Smooth muscle cell (in vitro differentiated cells): ENCODE data around the gene CPSF3. TPM values are rescaled to one million over a fixed set of nuclear protein-coding genes. Genes with fewer than 3 reads are reported as not detected.

ENCODE experiments used
- DNase-seq: peaks from one replicate; lab custom pipeline; 2025; ENCODE audit not compliant: unreplicated experiment; lab: John Stamatoyannopoulos, UW
- H2AFZ ChIP-seq: fragments of 200-600 bp; sonication (generic); 2 replicates; pipeline ENCODE4 v1.6.0; 2016; ENCODE audit warnings: antibody characterized with exemption, low read depth, mild to moderate bottlenecking
- H3F3A ChIP-seq: fragments of 200-600 bp; sonication (generic); 2 replicates; pipeline ENCODE4 v1.6.0; 2017; ENCODE audit warnings: antibody characterized with exemption, low read depth
- H3K27ac ChIP-seq: fragments of 200-600 bp; sonication (generic); 2 replicates; pipeline ENCODE4 v1.5.1; 2016; ENCODE audit warnings: low read depth, mild to moderate bottlenecking
- H3K27me3 ChIP-seq: fragments of 200-600 bp; sonication (generic); 2 replicates; pipeline ENCODE4 v1.6.1; 2016; ENCODE audit warnings: low read depth, mild to moderate bottlenecking
- H3K36me3 ChIP-seq: fragments of 200-600 bp; sonication (generic); 2 replicates; pipeline ENCODE4 v1.5.1; 2016; ENCODE audit warnings: low read depth
- H3K4me1 ChIP-seq: fragments of 200-600 bp; sonication (generic); 2 replicates; pipeline ENCODE4 v1.5.1; 2016; ENCODE audit warnings: low read depth
- H3K4me2 ChIP-seq: fragments of 200-600 bp; sonication (generic); 2 replicates; pipeline ENCODE4 v1.6.0; 2016; ENCODE audit warnings: mild to moderate bottlenecking
- H3K4me3 ChIP-seq: fragments of 200-600 bp; sonication (generic); 2 replicates; pipeline ENCODE4 v1.5.1; 2016; ENCODE audit warnings: mild to moderate bottlenecking
- H3K79me2 ChIP-seq: fragments of 200-600 bp; sonication (generic); 2 replicates; pipeline ENCODE4 v1.6.0; 2016; ENCODE audit warnings: low read depth, mild to moderate bottlenecking
- H3K9ac ChIP-seq: fragments of 200-600 bp; sonication (generic); 2 replicates; pipeline ENCODE4 v1.6.0; 2016; ENCODE audit warnings: low read depth
- H3K9me3 ChIP-seq: fragments of 200-600 bp; sonication (generic); replicated peaks from 2 replicates; pipeline ENCODE4 v1.5.1; 2016; ENCODE audit warnings: low read depth
- H4K20me1 ChIP-seq: fragments of 200-600 bp; sonication (generic); 2 replicates; pipeline ENCODE4 v1.6.0; 2016; ENCODE audit warnings: low read depth
- CTCF ChIP-seq: fragments of 200-600 bp; sonication (generic); IDR thresholded peaks from 2 replicates; pipeline ENCODE4 v1.5.1; 2017; ENCODE audit warnings: borderline replicate concordance, mild to moderate bottlenecking, antibody characterized with exemption; ENCODE audit not compliant: insufficient read depth, poor library complexity, severe bottlenecking
- WGBS: methylation state at CpG from one replicate; pipeline ENCODE4 v1.1.7; 2016; ENCODE audit warnings: low lambda C conversion rate; 5-methylcytosine and 5-hydroxymethylcytosine counted together
- polyA plus RNA-seq: library from polyadenylated mRNA; unstranded; fragments of >200 nt; fragmentation: Nextera tagmentation; extraction: Ambion mirVana; gene quantifications from 2 replicates; pipeline ENCODE4 v1.2.1, GENCODE V29; 2016
- total RNA-seq: library from RNA; depleted of rRNA; stranded (reverse); fragments of >200 nt; gene quantifications from 2 replicates; pipeline ENCODE4 v1.2.3, GENCODE V29; 2014

Gene CPSF3
- total and polyA plus RNA-seq, 2 experiments from 2014 or later = 30.3 to 52.6 TPM

- H3K9ac ChIP-seq = no peak overlapping the region
- H3K36me3 ChIP-seq = peaks cover 11% of the 10 kb centered on the region
- no peak for TF ChIP-seq CTCF
- H3F3A ChIP-seq = peaks cover 21% of the 10 kb centered on the region
- peaks cover 7% of the 10 kb centered on the region for H4K20me1 ChIP-seq
- H3K27me3 ChIP-seq = no peaks in the 10 kb centered on the region
- no peaks in the 10 kb centered on the region for H3K9me3 ChIP-seq
- no peak overlapping the region for H3K4me2 ChIP-seq
- DNase-seq = no peak
- no peaks in the 10 kb centered on the region for H3K4me1 ChIP-seq
- no peak overlapping the region for H3K4me3 ChIP-seq
- no peak overlapping the region for H3K27ac ChIP-seq
- WGBS = 94% methylated on average over 3 of the region's 3 CpGs
- H3K79me2 ChIP-seq = peaks cover 20% of the 10 kb centered on the region
- H2AFZ ChIP-seq = no peak overlapping the region
Measured at GRCh38 chr2:9410108-9410507, 13.3 kb upstream of the CPSF3 start.

- H3K4me2 ChIP-seq = no peak overlapping the region
- no peaks in the 10 kb centered on the region for H3K27me3 ChIP-seq
- peaks cover 28% of the 10 kb centered on the region for H3K79me2 ChIP-seq
- no peak overlapping the region for H3K9ac ChIP-seq
- no peak for TF ChIP-seq CTCF
- H3K36me3 ChIP-seq = peaks cover 11% of the 10 kb centered on the region
- peaks cover 10% of the 10 kb centered on the region for H3K4me1 ChIP-seq
- no peaks in the 10 kb centered on the region for H4K20me1 ChIP-seq
- H3K9me3 ChIP-seq = no peaks in the 10 kb centered on the region
- peaks cover 31% of the 10 kb centered on the region for H3F3A ChIP-seq
- no peak for DNase-seq
- 91% methylated on average over 7 of the region's 7 CpGs for WGBS
- no peak overlapping the region for H3K4me3 ChIP-seq
- H2AFZ ChIP-seq = no peak overlapping the region
- H3K27ac ChIP-seq = no peak overlapping the region
Measured at GRCh38 chr2:9412781-9413180, 10.7 kb upstream of the CPSF3 start.

GRCh38 chr2:9415516-9416169 is 7.8 kb upstream of the CPSF3 start:
- H3K4me3 ChIP-seq = no peak overlapping the region
- H3K27ac ChIP-seq = peak overlapping the region; percentile 92
- DNase-seq = no peak

More at GRCh38 chr2:9415516-9416169, 7.8 kb upstream of the CPSF3 start:
- H3K27me3 ChIP-seq = no peaks in the 10 kb centered on the region
- peaks cover 10% of the 10 kb centered on the region for H3K36me3 ChIP-seq
- peaks cover 57% of the 10 kb centered on the region for H3K79me2 ChIP-seq
- H3K4me1 ChIP-seq = peaks cover 10% of the 10 kb centered on the region
- no peak overlapping the region for H2AFZ ChIP-seq
- H3K9me3 ChIP-seq = no peaks in the 10 kb centered on the region
- H4K20me1 ChIP-seq = no peaks in the 10 kb centered on the region
- H3K4me2 ChIP-seq = peak overlapping the region; percentile 70
- WGBS = 41% methylated on average over 16 of the region's 16 CpGs
- peaks cover 19% of the 10 kb centered on the region for H3F3A ChIP-seq
- no peak for TF ChIP-seq CTCF
- H3K9ac ChIP-seq = peak overlapping the region; percentile 71
